ENCODE measurements around the gene WDR33.

Gene WDR33

GRCh38 chr2:127652786-127653357 lies 158.1 kb downstream of the WDR33 start:
- no peak for TF ChIP-seq ESRRG (CRISPR knock-in tag; IDR thresholded peaks at IDR 0.05)
- no peak for TF ChIP-seq ZFP3 (CRISPR knock-in tag; IDR thresholded peaks at IDR 0.05)
- no peak for TF ChIP-seq ARNTL (CRISPR knock-in tag; IDR thresholded peaks at IDR 0.05; ENCODE audit: borderline replicate concordance, low read depth)
- TF ChIP-seq RARB (CRISPR knock-in tag; IDR thresholded peaks at IDR 0.05) = no peak
- TF ChIP-seq CSRNP3 (CRISPR knock-in tag; IDR thresholded peaks at IDR 0.05) = no peak
- TF ChIP-seq PPARA (CRISPR knock-in tag; IDR thresholded peaks at IDR 0.05; ENCODE audit: borderline replicate concordance) = no peak
- TF ChIP-seq ZNF8 (CRISPR knock-in tag; IDR thresholded peaks at IDR 0.05) = no peak
- no peak for TF ChIP-seq ZC3H10 (CRISPR knock-in tag; IDR thresholded peaks at IDR 0.05)
- no peak for TF ChIP-seq ZNF565 (CRISPR knock-in tag; conservative IDR thresholded peaks at IDR 0.05; ENCODE audit: low read depth)
- ATAC-seq = no peak

- ATAC-seq = peak; percentile 65
- TF ChIP-seq ISL1 (CRISPR knock-in tag; IDR thresholded peaks at IDR 0.05) (no peak), TSHZ2 (CRISPR knock-in tag; IDR thresholded peaks at IDR 0.05) (peak; percentile 64; the same call in 1 of the 2 replicates), TOX (CRISPR knock-in tag; IDR thresholded peaks at IDR 0.05; ENCODE audit: borderline replicate concordance) (no peak), ZFP3 (CRISPR knock-in tag; IDR thresholded peaks at IDR 0.05) (peak; percentile 17; the same call in 1 of the 2 replicates), SNAI2 (CRISPR knock-in tag; IDR thresholded peaks at IDR 0.05) (peak; percentile 13; the same call in 1 of the 2 replicates), ZNF565 (CRISPR knock-in tag; conservative IDR thresholded peaks at IDR 0.05; ENCODE audit: low read depth) (0 out of 2 replicates have a peak, but pooled peaks have one; percentile 33), TCF4 (CRISPR knock-in tag; IDR thresholded peaks at IDR 0.05; ENCODE audit: borderline replicate concordance) (peak; percentile 82; the same call in 1 of the 2 replicates)
Measured at GRCh38 chr2:127651971-127652550, 158.9 kb downstream of the WDR33 start.

GRCh38 chr2:127651381-127651809 lies 159.6 kb downstream of the WDR33 start:
- ATAC-seq = no peak
- no peak for TF ChIP-seq POU6F1 (CRISPR knock-in tag; IDR thresholded peaks at IDR 0.05; ENCODE audit: borderline replicate concordance, low read depth)
- TF ChIP-seq BACH2 (CRISPR knock-in tag; IDR thresholded peaks at IDR 0.05; ENCODE audit: borderline replicate concordance) = no peak
- TF ChIP-seq CREB5 (CRISPR knock-in tag; IDR thresholded peaks at IDR 0.05; ENCODE audit: low read depth) = no peak
- TF ChIP-seq CSRNP3 (CRISPR knock-in tag; IDR thresholded peaks at IDR 0.05) = no peak
- TF ChIP-seq ZNF70 (CRISPR knock-in tag; IDR thresholded peaks at IDR 0.05) = no peak
- TF ChIP-seq TSHZ2 (CRISPR knock-in tag; IDR thresholded peaks at IDR 0.05) = no peak
- TF ChIP-seq ESRRG (CRISPR knock-in tag; IDR thresholded peaks at IDR 0.05) = no peak
- TF ChIP-seq TCF4 (CRISPR knock-in tag; IDR thresholded peaks at IDR 0.05; ENCODE audit: borderline replicate concordance) = no peak
- no peak for TF ChIP-seq PPARA (CRISPR knock-in tag; IDR thresholded peaks at IDR 0.05; ENCODE audit: borderline replicate concordance)
- no peak for TF ChIP-seq SNAI2 (CRISPR knock-in tag; IDR thresholded peaks at IDR 0.05)
- TF ChIP-seq ZFP30 (CRISPR knock-in tag; IDR thresholded peaks at IDR 0.05) = no peak
- TF ChIP-seq TOX (CRISPR knock-in tag; IDR thresholded peaks at IDR 0.05; ENCODE audit: borderline replicate concordance) = no peak
- no peak for TF ChIP-seq OSR1 (CRISPR knock-in tag; IDR thresholded peaks at IDR 0.05)
- no peak for TF ChIP-seq ARNTL (CRISPR knock-in tag; IDR thresholded peaks at IDR 0.05; ENCODE audit: borderline replicate concordance, low read depth)
- TF ChIP-seq PATZ1 (CRISPR knock-in tag; IDR thresholded peaks at IDR 0.05; ENCODE audit: borderline replicate concordance) = no peak
- TF ChIP-seq ZFP3 (CRISPR knock-in tag; IDR thresholded peaks at IDR 0.05) = no peak
- no peak for TF ChIP-seq CSDC2 (CRISPR knock-in tag; IDR thresholded peaks at IDR 0.05)

All from SK-N-SH treated with all-trans-retinoic acid at 6 μM for 48 hours (cell line).